ENCODE measurements around the gene POC1A. TPM values are rescaled to one million over a fixed set of nuclear protein-coding genes. Genes with fewer than 3 reads are reported as not detected.

The POC1A gene
- total RNA-seq, 1 experiment from 2014 or later, result 25.7 TPM

GRCh38 chr3:52029535-52029934 lies 124.7 kb downstream of the POC1A start:
- H3K36me3 ChIP-seq (ENCODE audit: control insufficient read depth, insufficient read depth, low read length), result no peaks in the 10 kb centered on the region
- CTCF ChIA-PET, result no interaction called here
- H3K27ac ChIP-seq (ENCODE audit: low read length), result no peak overlapping the region
- no peak overlapping the region for H3K4me3 ChIP-seq (ENCODE audit: low read depth in 2 of 2, low read length in 2 of 2)
- POLR2A ChIA-PET, result no interaction called here
- BruUV-seq (replicated peaks), result no TSS peak
- intact Hi-C loops (cut with micrococcal nuclease; ENCODE audit: unreplicated experiment), result no loop called here
- H3K27me3 ChIP-seq (ENCODE audit: control insufficient read depth, insufficient read depth, low read length), result no peaks in the 10 kb centered on the region
- no peak for TF ChIP-seq REST (IDR thresholded peaks at IDR 0.05; ENCODE audit: insufficient read depth in 1 of 2, low read depth in 2 of 2, low read length in 1 of 2)
- TF ChIP-seq CTCF (IDR thresholded peaks at IDR 0.05), result no peak
- TF ChIP-seq TCF7L2 (IDR thresholded peaks at IDR 0.05; ENCODE audit: low read depth, low read length), result no peak
- no peak for TF ChIP-seq SIN3A (IDR thresholded peaks at IDR 0.05; ENCODE audit: borderline replicate concordance, insufficient read depth, low read depth, low read length)
- TF ChIP-seq POLR2AphosphoS5 (IDR thresholded peaks at IDR 0.05; ENCODE audit: low read depth, low read length), result no peak
- ATAC-seq, result no peak
- H3K9me3 ChIP-seq (ENCODE audit: control insufficient read depth, insufficient read depth, low read depth, low read length), result no peaks in the 10 kb centered on the region
- in situ Hi-C loops (cut with HindIII; ENCODE audit: low pct_unique_long_range_greater_than_20kb, low sequenced_read_pairs), result no loop called here
- no peaks in the 10 kb centered on the region for H3K4me1 ChIP-seq (ENCODE audit: control insufficient read depth, insufficient read depth, low read length)
- DNase-seq (ENCODE audit: low read depth, low spot score), result no peak

- TF ChIP-seq POLR2AphosphoS5 (IDR thresholded peaks at IDR 0.05; ENCODE audit: low read depth, low read length), result no peak
- H3K36me3 ChIP-seq (ENCODE audit: control insufficient read depth, insufficient read depth, low read length), result no peaks in the 10 kb centered on the region
- DNase-seq (ENCODE audit: low read depth, low spot score) (no peak), ATAC-seq (no peak)
- H3K4me1 ChIP-seq (ENCODE audit: control insufficient read depth, insufficient read depth, low read length), result no peaks in the 10 kb centered on the region
- no peaks in the 10 kb centered on the region for H3K9me3 ChIP-seq (ENCODE audit: control insufficient read depth, insufficient read depth, low read depth, low read length)
- ChIA-PET CTCF (no interaction called here), POLR2A (no interaction called here)
- in situ Hi-C loops (cut with HindIII; ENCODE audit: low pct_unique_long_range_greater_than_20kb, low sequenced_read_pairs) (no loop called here), intact Hi-C loops (cut with micrococcal nuclease; ENCODE audit: unreplicated experiment) (no loop called here)
- no peak overlapping the region for H3K4me3 ChIP-seq (ENCODE audit: low read depth in 2 of 2, low read length in 2 of 2)
- no peaks in the 10 kb centered on the region for H3K27me3 ChIP-seq (ENCODE audit: control insufficient read depth, insufficient read depth, low read length)
- H3K27ac ChIP-seq (ENCODE audit: low read length), result no peak overlapping the region
- BruUV-seq (replicated peaks), result no TSS peak
Observed at GRCh38 chr3:52029053-52029452, 125.2 kb downstream of the POC1A start.

GRCh38 chr3:52028572-52028971 lies 125.7 kb downstream of the POC1A start:
- ChIA-PET POLR2A (no interaction called here), CTCF (no interaction called here)
- Histone ChIP-seq H3K27ac (ENCODE audit: low read length) (no peak overlapping the region), H3K9me3 (ENCODE audit: control insufficient read depth, insufficient read depth, low read depth, low read length) (no peaks in the 10 kb centered on the region), H3K36me3 (ENCODE audit: control insufficient read depth, insufficient read depth, low read length) (no peaks in the 10 kb centered on the region), H3K4me3 (ENCODE audit: low read depth in 2 of 2, low read length in 2 of 2) (no peak overlapping the region), H3K4me1 (ENCODE audit: control insufficient read depth, insufficient read depth, low read length) (no peaks in the 10 kb centered on the region), H3K27me3 (ENCODE audit: control insufficient read depth, insufficient read depth, low read length) (no peaks in the 10 kb centered on the region)
- intact Hi-C loops (cut with micrococcal nuclease; ENCODE audit: unreplicated experiment) (no loop called here), in situ Hi-C loops (cut with HindIII; ENCODE audit: low pct_unique_long_range_greater_than_20kb, low sequenced_read_pairs) (no loop called here)
- DNase-seq (ENCODE audit: low read depth, low spot score), result no peak
- no TSS peak for BruUV-seq (replicated peaks)
- TF ChIP-seq SIN3A (IDR thresholded peaks at IDR 0.05; ENCODE audit: borderline replicate concordance, insufficient read depth, low read depth, low read length) (no peak), CTCF (IDR thresholded peaks at IDR 0.05) (no peak), REST (IDR thresholded peaks at IDR 0.05; ENCODE audit: insufficient read depth in 1 of 2, low read depth in 2 of 2, low read length in 1 of 2) (no peak), TCF7L2 (IDR thresholded peaks at IDR 0.05; ENCODE audit: low read depth, low read length) (no peak), POLR2AphosphoS5 (IDR thresholded peaks at IDR 0.05; ENCODE audit: low read depth, low read length) (no peak)
- no peak for ATAC-seq

Data from Panc1 (cell line).